ENCODE results near the gene TENT4A. TPM values are rescaled to one million over a fixed set of nuclear protein-coding genes. Genes with fewer than 3 reads are reported as not detected.

The TENT4A gene
- total and polyA plus RNA-seq, 2 of the 13 experiments (the other 11 are each of a cell fraction or from before 2014, with no cell fraction given) = 6.3 to 13.3 TPM

DNA sequence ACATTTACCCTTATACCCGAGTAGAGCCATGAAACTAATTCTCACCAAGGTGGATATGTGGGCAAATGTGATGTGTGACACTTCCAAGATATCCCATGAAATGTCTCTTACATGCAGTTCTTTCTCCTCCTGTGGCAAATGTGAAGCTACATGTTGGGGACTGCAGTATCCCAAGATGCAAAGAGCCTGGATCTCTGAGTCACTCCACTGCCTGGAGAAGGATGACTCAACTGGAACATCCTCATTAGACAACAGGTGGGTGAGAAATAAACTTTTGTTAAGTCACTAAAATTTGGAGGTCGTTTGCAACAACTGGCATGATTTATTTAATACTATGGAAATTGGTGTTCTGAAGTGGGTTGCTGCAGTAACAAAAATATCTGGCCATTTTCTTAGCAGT is 36.5 kb upstream of the TENT4A start (continued):
- TF ChIP-seq ZNF44 (CRISPR knock-in tag; IDR thresholded peaks at IDR 0.05) (no peak), ZNF543 (CRISPR knock-in tag; IDR thresholded peaks at IDR 0.05) (no peak)

DNA sequence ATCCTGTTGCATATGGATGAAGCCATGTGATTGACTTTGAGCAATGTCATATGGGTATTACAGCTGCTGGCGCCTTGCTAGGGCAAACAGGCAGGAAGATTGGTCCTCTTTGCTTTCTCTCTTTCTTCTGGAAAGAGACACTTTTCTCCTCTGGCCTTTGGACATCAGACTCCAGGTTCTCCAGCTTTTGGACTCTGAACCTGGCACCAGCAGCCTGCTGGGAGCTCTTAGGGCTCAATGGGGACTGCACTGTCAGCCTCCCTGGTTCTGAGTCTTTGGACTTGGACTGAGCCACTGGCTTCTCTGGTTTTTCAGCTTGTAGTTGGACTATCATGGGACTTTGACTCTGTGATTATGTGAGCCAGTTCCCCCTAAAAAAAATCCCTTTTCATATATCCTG is 34.8 kb upstream of the TENT4A start:
- ChIA-PET CTCF (ENCODE audit: low intra/inter-chr PET ratio, low total read pairs) (no interaction called here), POLR2A (no interaction called here)
- intact Hi-C loops (cut with micrococcal nuclease; ENCODE audit: unreplicated experiment) (no loop called here), in situ Hi-C loops (cut with HindIII; ENCODE audit: extremely low pct_ligation_motif_present, low pct_unique_long_range_greater_than_20kb) (no loop called here)
- peak; percentile 29; the same call in 1 of the 3 replicates for ATAC-seq
- no peak overlapping the region for H2AFZ ChIP-seq (ENCODE audit: low read length)
- no peak overlapping the region for H3K27ac ChIP-seq (ENCODE audit: extremely low read length, insufficient read depth, low read length)
- H3K27me3 ChIP-seq (ENCODE audit: control insufficient read depth in 1 of 2, insufficient read depth in 2 of 2, low read length in 2 of 2) = no peaks in the 10 kb centered on the region
- BruUV-seq (replicated peaks) = no TSS peak
- FAIRE-seq = no peak
- no peaks in the 10 kb centered on the region; the same call in 1 of the 2 replicates for H3K9me3 ChIP-seq (ENCODE audit: low read length)
- no peaks in the 10 kb centered on the region; the same call in 1 of the 2 replicates for H3K4me1 ChIP-seq (ENCODE audit: insufficient read depth, low read length)
- WGBS (ENCODE audit: low lambda C conversion rate) = 67% methylated on average over 1 of the region's 1 CpG
- no peaks in the 10 kb centered on the region for H3K79me2 ChIP-seq (ENCODE audit: insufficient read depth, low read length)
- no peaks in the 10 kb centered on the region for H3K36me3 ChIP-seq (replicated peaks in 1 of 2; ENCODE audit: control insufficient read depth in 1 of 2, insufficient read depth in 2 of 2, low read length in 2 of 2)
- H3K4me3 ChIP-seq (replicated peaks in 1 of 3; ENCODE audit: insufficient read depth in 1 of 3, low read depth in 2 of 3, low read length in 3 of 3) = no peak overlapping the region
- H4K20me1 ChIP-seq (ENCODE audit: insufficient read depth, low read length) = no peaks in the 10 kb centered on the region
- no peak overlapping the region for H3K9ac ChIP-seq (ENCODE audit: insufficient read depth, low read depth, low read length)
- no peak overlapping the region for H3K4me2 ChIP-seq (ENCODE audit: low read depth, low read length)
- TF ChIP-seq HNF4A (CRISPR knock-in tag; IDR thresholded peaks at IDR 0.05) (peak; percentile 44), E2F1 (CRISPR knock-in tag; IDR thresholded peaks at IDR 0.05) (no peak), ZMYM4 (CRISPR knock-in tag; IDR thresholded peaks at IDR 0.05) (no peak), YY1 (IDR thresholded peaks at IDR 0.05; ENCODE audit: insufficient read depth, insufficient replicate concordance, low read depth, low read length) (no peak)
- no peak for DNase-seq (ENCODE audit: low spot score)

GRCh38 chr5:6680922-6681321 is 32.3 kb upstream of the TENT4A start:
- ATAC-seq (no peak), FAIRE-seq (no peak), DNase-seq (ENCODE audit: low spot score) (no peak)
- ChIA-PET CTCF (ENCODE audit: low intra/inter-chr PET ratio, low total read pairs) (no interaction called here), POLR2A (no interaction called here)
- Histone ChIP-seq H3K27ac (ENCODE audit: extremely low read length, insufficient read depth, low read length) (no peak overlapping the region), H3K36me3 (replicated peaks in 1 of 2; ENCODE audit: control insufficient read depth in 1 of 2, insufficient read depth in 2 of 2, low read length in 2 of 2) (no peaks in the 10 kb centered on the region), H3K4me3 (replicated peaks in 1 of 3; ENCODE audit: insufficient read depth in 1 of 3, low read depth in 2 of 3, low read length in 3 of 3) (no peak overlapping the region), H2AFZ (ENCODE audit: low read length) (no peak overlapping the region), H3K9me3 (ENCODE audit: low read length) (no peaks in the 10 kb centered on the region; the same call in 1 of the 2 replicates), H4K20me1 (ENCODE audit: insufficient read depth, low read length) (no peaks in the 10 kb centered on the region), H3K4me1 (ENCODE audit: insufficient read depth, low read length) (no peaks in the 10 kb centered on the region; the same call in 1 of the 2 replicates), H3K27me3 (ENCODE audit: control insufficient read depth in 1 of 2, insufficient read depth in 2 of 2, low read length in 2 of 2) (no peaks in the 10 kb centered on the region; a peak in 1 of 5 replicates), H3K4me2 (ENCODE audit: low read depth, low read length) (no peak overlapping the region), H3K79me2 (ENCODE audit: insufficient read depth, low read length) (no peaks in the 10 kb centered on the region), H3K9ac (ENCODE audit: insufficient read depth, low read depth, low read length) (no peak overlapping the region)
- intact Hi-C loops (cut with micrococcal nuclease; ENCODE audit: unreplicated experiment) (no loop called here), in situ Hi-C loops (cut with HindIII; ENCODE audit: extremely low pct_ligation_motif_present, low pct_unique_long_range_greater_than_20kb) (no loop called here)
- BruUV-seq (replicated peaks) = no TSS peak
- no peak for TF ChIP-seq ZBTB3 (CRISPR knock-in tag; IDR thresholded peaks at IDR 0.05; ENCODE audit: borderline replicate concordance, low read depth)
- TF ChIP-seq ZNF225 (CRISPR knock-in tag; IDR thresholded peaks at IDR 0.05) = no peak
- TF ChIP-seq ZNF644 (CRISPR knock-in tag; IDR thresholded peaks at IDR 0.05; ENCODE audit: low read depth) = no peak
- no peak for TF ChIP-seq ZBTB21 (CRISPR knock-in tag; IDR thresholded peaks at IDR 0.05)
- no peak for TF ChIP-seq ZNF33B (CRISPR knock-in tag; IDR thresholded peaks at IDR 0.05)
- no peak for TF ChIP-seq IKZF4 (CRISPR knock-in tag; IDR thresholded peaks at IDR 0.05; ENCODE audit: borderline replicate concordance, low read depth, not compliant biosample characterization)
- WGBS (ENCODE audit: low lambda C conversion rate) = 47% methylated on average over 6 of the region's 6 CpGs

All from HepG2 (cell line).